ENCODE data around the gene GOPC. TPM values are rescaled to one million over a fixed set of nuclear protein-coding genes. Genes with fewer than 3 reads are reported as not detected.

Gene GOPC
- total RNA-seq, 1 donor from 2014 or later = 19.5 TPM

DNA sequence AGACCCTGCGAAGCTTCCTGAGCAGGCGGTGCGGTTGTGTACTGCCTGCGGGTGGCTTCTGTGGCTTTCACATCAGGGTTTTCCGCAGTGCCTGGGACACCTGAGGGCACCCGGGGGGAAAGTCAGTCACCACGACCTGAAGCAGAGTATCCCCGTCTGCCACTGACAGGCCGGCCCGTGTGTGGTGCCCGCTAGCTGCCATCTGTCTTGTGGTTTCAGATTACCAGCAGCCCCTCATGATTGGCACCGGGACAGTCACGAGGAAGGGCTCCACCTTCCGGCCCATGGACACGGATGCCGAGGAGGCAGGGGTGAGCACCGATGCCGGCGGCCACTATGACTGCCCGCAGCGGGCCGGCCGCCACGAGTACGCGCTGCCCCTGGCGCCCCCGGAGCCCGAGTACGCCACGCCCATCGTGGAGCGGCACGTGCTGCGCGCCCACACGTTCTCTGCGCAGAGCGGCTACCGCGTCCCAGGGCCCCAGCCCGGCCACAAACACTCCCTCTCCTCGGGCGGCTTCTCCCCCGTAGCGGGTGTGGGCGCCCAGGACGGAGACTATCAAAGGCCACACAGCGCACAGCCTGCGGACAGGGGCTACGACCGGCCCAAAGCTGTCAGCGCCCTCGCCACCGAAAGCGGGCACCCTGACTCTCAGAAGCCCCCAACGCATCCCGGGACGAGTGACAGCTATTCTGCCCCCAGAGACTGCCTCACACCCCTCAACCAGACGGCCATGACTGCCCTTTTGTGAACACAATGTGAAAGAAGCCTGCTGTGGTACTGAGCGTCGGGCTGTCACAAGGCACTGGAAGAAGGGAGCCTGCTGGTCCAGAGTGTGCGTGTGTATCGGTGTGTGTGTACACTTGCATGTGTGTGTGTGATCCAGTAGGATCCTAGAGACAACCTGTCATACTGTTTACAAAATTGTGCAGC is 54.4 kb downstream of the GOPC start:
- intact Hi-C loops (cut with micrococcal nuclease) = no loop called here
- POLR2A ChIA-PET = no interaction called here

DNA sequence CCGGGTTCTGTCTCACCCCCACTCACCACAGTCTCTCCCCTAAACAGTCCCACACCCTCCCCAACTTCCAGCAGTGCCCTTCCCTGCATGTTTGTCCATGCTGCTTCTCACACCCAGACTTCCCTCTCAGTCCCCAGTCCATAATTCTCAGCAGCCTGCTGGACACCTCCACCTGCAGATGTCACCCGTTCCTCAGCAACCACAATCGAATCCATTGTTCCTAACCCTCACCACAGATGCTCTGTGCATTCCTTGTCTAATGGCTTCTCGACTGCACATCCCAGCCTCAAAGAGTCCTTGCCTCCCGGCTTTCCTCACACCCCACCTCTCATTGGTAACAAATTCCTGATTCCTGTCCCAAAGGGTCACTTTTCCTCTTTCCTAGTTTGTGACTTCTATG is 55.6 kb downstream of the GOPC start:
- TF ChIP-seq, protein P1, sequence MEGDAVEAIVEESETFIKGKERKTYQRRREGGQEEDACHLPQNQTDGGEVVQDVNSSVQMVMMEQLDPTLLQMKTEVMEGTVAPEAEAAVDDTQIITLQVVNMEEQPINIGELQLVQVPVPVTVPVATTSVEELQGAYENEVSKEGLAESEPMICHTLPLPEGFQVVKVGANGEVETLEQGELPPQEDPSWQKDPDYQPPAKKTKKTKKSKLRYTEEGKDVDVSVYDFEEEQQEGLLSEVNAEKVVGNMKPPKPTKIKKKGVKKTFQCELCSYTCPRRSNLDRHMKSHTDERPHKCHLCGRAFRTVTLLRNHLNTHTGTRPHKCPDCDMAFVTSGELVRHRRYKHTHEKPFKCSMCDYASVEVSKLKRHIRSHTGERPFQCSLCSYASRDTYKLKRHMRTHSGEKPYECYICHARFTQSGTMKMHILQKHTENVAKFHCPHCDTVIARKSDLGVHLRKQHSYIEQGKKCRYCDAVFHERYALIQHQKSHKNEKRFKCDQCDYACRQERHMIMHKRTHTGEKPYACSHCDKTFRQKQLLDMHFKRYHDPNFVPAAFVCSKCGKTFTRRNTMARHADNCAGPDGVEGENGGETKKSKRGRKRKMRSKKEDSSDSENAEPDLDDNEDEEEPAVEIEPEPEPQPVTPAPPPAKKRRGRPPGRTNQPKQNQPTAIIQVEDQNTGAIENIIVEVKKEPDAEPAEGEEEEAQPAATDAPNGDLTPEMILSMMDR (IDR thresholded peaks at IDR 0.05) = no peak
- Mint-ChIP-seq H3K27me3 (peaks cover 21% of the 10 kb centered on the region), H3K4me3 (no peak overlapping the region), H3K9me3 (no peaks in the 10 kb centered on the region), H3K36me3 (ENCODE audit: low read depth) (no peaks in the 10 kb centered on the region), H3K4me1 (peaks cover 16% of the 10 kb centered on the region), H3K27ac (no peak overlapping the region)
- DNase-seq = no peak
- POLR2A ChIA-PET = no interaction called here
- CTCF ChIA-PET = interaction anchor here (1.3 kb wide), 1 partner anchor 11 kb away, joined by 3 read pairs; no protein-coding TSS in a partner anchor
- ATAC-seq (ENCODE audit: low read depth) = no peak
- intact Hi-C loops (cut with micrococcal nuclease) = no loop called here

More for the DNA sequence above, 54.4 kb downstream of the GOPC start:
- Mint-ChIP-seq H3K4me3 (peak overlapping the region; percentile 73), H3K27ac (no peak overlapping the region), H3K36me3 (ENCODE audit: low read depth) (no peaks in the 10 kb centered on the region), H3K27me3 (peaks cover 18% of the 10 kb centered on the region), H3K4me1 (peaks cover 16% of the 10 kb centered on the region), H3K9me3 (no peaks in the 10 kb centered on the region)
- CTCF ChIA-PET = interaction anchor here (1.0 kb wide), 1 partner anchor 18 kb away, joined by 3 read pairs; no protein-coding TSS in a partner anchor
- peak; percentile 20 for DNase-seq
- TF ChIP-seq, protein P1 (IDR thresholded peaks at IDR 0.05) = no peak
- peak; percentile 64 for ATAC-seq (ENCODE audit: low read depth)

DNA sequence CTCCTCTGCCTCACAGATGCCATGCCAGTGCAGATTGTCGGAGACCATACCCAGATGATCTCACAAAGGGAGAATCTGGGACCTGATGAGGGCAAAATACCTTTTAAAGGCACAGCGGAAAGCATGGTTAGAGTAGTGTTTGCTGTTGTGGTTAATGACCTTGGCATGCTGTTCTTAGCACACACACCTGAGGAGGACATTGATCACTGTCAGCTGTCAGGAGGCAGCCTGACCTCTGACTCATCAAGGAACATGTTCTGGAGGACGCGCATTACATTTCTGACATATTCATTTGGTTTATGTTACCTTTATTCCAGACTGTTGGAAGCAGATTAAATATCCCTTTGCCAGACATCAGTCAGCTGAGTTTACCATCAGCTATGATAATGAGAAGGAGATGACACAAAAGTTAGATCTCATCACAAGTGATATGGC is 57.1 kb downstream of the GOPC start:
- intact Hi-C loops (cut with micrococcal nuclease) = no loop called here
- DNase-seq (no peak), ATAC-seq (ENCODE audit: low read depth) (no peak)
- Mint-ChIP-seq H3K4me3 (no peak overlapping the region), H3K9me3 (no peaks in the 10 kb centered on the region), H3K4me1 (peaks cover 16% of the 10 kb centered on the region), H3K27ac (no peak overlapping the region), H3K27me3 (peaks cover 21% of the 10 kb centered on the region), H3K36me3 (ENCODE audit: low read depth) (no peaks in the 10 kb centered on the region)
- TF ChIP-seq, protein P1 (IDR thresholded peaks at IDR 0.05) = no peak
- ChIA-PET POLR2A (no interaction called here), CTCF (no interaction called here)

DNA sequence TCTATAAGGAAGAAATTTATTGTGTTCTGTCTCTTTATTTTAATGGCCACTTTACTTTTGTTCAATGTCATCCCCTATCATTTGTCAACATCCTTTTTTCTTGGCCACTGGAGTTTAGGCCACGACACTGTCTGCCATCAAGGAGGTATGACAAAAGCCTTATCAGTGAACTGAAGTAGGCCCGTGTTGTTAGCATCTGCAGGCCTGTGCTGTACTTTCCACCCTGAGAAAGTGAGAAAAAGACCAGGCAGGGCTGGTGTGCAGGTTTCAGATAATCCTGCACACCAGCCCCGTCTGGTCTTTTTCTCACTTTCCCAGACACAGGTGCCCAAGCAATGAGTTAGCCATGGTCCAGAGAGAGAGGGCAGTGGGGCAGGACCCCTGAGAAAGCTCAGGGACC is 57.6 kb downstream of the GOPC start:
- no peaks in the 10 kb centered on the region for H3K36me3 Mint-ChIP-seq (ENCODE audit: low read depth)
- TF ChIP-seq, protein P1 (IDR thresholded peaks at IDR 0.05) = no peak
- ChIA-PET POLR2A (no interaction called here), CTCF (no interaction called here)
- no peaks in the 10 kb centered on the region for H3K9me3 Mint-ChIP-seq
- H3K27ac Mint-ChIP-seq = no peak overlapping the region
- intact Hi-C loops (cut with micrococcal nuclease) = no loop called here
- no peak overlapping the region for H3K4me3 Mint-ChIP-seq
- H3K4me1 Mint-ChIP-seq = peaks cover 16% of the 10 kb centered on the region
- DNase-seq (no peak), ATAC-seq (ENCODE audit: low read depth) (no peak)
- H3K27me3 Mint-ChIP-seq = peaks cover 21% of the 10 kb centered on the region

DNA sequence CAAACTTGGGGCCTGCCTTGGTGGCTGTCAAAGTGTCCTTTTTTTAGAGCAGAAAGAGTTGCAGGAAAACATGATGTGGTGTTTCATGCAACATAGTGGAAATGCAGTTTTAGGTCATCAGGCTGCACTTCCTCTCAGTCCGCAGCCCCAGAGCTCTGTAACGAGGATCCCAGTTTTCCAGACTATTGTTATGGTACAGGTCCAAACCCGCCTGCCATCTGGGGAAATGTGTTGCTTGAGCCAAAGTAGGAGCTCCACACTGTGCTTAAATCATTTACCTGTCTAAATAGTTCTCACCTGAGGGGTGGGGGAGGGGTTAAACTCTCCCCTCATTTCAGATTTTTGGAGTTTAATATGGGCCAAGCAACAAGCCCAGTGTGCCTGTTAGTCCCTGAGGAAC is 59.8 kb downstream of the GOPC start:
- TF ChIP-seq, protein P1 (IDR thresholded peaks at IDR 0.05) = no peak
- H3K9me3 Mint-ChIP-seq = no peaks in the 10 kb centered on the region
- ATAC-seq (ENCODE audit: low read depth) (no peak), DNase-seq (no peak)
- peaks cover 2% of the 10 kb centered on the region for H3K4me1 Mint-ChIP-seq
- no peak overlapping the region for H3K4me3 Mint-ChIP-seq
- ChIA-PET CTCF (no interaction called here), POLR2A (no interaction called here)
- intact Hi-C loops (cut with micrococcal nuclease) = no loop called here
- H3K36me3 Mint-ChIP-seq (ENCODE audit: low read depth) = no peaks in the 10 kb centered on the region
- H3K27ac Mint-ChIP-seq = no peak overlapping the region
- peaks cover 20% of the 10 kb centered on the region for H3K27me3 Mint-ChIP-seq
